Measurements from ENCODE around the gene OXSR1.
"Not testable (repeated sequence)": the region's sequence is repeated elsewhere in the genome, so short reads cannot be mapped to it uniquely, and the experiment has no call there.

The OXSR1 gene

GRCh38 chr3:38130631-38131065 lies 34.7 kb upstream of the OXSR1 start:
- TF ChIP-seq, protein P1, sequence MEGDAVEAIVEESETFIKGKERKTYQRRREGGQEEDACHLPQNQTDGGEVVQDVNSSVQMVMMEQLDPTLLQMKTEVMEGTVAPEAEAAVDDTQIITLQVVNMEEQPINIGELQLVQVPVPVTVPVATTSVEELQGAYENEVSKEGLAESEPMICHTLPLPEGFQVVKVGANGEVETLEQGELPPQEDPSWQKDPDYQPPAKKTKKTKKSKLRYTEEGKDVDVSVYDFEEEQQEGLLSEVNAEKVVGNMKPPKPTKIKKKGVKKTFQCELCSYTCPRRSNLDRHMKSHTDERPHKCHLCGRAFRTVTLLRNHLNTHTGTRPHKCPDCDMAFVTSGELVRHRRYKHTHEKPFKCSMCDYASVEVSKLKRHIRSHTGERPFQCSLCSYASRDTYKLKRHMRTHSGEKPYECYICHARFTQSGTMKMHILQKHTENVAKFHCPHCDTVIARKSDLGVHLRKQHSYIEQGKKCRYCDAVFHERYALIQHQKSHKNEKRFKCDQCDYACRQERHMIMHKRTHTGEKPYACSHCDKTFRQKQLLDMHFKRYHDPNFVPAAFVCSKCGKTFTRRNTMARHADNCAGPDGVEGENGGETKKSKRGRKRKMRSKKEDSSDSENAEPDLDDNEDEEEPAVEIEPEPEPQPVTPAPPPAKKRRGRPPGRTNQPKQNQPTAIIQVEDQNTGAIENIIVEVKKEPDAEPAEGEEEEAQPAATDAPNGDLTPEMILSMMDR (IDR thresholded peaks at IDR 0.05; ENCODE audit: low read depth, low read length): no peak
- DNase-seq (ENCODE audit: extremely low read depth, low read depth): no peak

DNA sequence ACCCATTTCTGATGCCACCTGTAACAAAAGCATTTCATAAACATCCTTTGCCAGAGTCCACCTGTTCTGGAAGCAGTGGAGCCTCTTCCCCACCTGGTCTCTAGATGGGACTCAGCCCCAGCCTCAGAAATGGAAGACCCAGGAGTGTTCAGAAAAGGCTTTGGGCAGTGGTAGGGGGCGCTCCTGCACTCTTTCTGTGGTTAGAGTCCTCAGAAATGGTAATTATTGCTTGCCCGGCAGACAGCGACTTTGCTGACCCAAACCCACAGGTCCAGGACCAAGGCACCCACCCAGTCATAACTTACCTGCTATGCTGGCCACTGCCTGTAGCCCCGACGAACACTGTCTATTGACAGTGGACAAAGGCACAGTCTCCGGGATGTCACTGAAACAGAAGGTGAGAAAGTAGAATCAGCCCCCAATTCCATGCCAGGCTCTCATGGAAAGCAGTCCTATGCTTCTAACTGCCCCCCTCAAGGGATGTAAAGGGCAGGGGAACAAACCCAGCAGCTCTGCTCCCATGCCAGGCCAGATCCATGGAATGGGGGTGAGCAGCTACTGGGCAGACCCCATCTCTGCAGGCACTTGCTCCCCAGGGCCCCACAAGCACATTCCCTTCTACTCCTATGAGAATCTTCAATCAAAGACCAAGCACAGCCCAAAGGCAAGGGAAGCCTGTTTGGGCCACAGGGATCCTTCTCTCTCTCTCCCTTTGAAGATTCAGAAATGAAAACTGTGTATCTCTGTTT lies 33.5 kb upstream of the OXSR1 start:
- TF ChIP-seq, protein P1 (IDR thresholded peaks at IDR 0.05; ENCODE audit: low read depth, low read length): peak; percentile 48
- DNase-seq (ENCODE audit: extremely low read depth, low read depth): no peak

DNA sequence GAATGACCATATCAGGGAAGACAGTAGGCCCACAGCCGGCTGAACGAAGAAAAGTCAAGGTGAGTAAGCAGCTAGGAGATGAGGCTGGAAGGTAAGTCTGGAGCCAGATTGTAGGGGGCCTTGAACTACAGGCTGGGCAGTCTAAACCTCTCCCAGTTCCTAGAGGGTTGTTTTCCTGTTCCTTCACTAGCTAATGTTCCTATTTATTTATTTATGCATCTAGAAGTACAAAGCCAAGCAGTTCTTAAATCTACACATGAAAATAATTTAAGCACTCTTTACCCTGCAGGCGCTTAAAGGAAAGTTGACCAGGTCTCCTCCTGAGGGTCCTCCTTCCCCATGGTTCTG lies 32.2 kb upstream of the OXSR1 start:
- TF ChIP-seq, protein P1 (IDR thresholded peaks at IDR 0.05; ENCODE audit: low read depth, low read length): no peak

GRCh38 chr3:38133557-38134405 lies 31.6 kb upstream of the OXSR1 start:
- no peak for DNase-seq (ENCODE audit: extremely low read depth, low read depth)
- TF ChIP-seq, protein P1 (IDR thresholded peaks at IDR 0.05; ENCODE audit: low read depth, low read length): no peak

More for the DNA sequence above, 32.2 kb upstream of the OXSR1 start:
- no peak for DNase-seq (ENCODE audit: extremely low read depth, low read depth)

GRCh38 chr3:38134517-38135143 lies 30.7 kb upstream of the OXSR1 start:
- not testable (repeated sequence) for DNase-seq (ENCODE audit: extremely low read depth, low read depth)

DNA sequence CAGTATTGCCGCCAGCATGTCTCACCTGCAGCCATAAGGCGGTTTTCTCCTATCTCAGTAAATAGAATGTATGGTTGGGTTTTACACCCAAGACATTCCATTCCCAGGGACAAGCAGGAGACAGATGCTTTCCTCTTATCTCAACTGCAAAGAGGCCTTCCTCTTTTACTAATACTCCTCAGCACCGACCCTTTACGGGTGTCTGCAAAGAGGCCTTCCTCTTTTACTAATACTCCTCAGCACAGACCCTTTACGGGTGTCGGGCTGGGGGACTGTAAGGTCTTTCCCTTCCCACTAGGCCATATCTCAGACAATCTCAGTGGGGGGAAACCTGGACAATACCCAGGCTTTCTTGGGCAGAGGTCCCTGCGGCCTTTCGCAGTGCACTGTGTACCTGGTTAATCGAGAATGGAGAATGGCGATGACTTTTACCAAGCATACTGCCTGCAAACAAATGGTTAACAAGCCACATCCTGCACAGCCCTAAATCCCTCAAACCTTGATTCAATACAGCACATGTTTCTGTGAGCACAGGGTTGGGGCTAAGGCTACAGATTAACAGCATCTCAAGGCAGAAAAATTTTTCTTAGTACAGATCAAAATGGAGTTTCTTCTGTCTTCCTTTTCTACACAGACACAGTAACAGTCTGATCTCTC lies 29.6 kb upstream of the OXSR1 start:
- not testable (repeated sequence) for DNase-seq (ENCODE audit: extremely low read depth, low read depth)

DNA sequence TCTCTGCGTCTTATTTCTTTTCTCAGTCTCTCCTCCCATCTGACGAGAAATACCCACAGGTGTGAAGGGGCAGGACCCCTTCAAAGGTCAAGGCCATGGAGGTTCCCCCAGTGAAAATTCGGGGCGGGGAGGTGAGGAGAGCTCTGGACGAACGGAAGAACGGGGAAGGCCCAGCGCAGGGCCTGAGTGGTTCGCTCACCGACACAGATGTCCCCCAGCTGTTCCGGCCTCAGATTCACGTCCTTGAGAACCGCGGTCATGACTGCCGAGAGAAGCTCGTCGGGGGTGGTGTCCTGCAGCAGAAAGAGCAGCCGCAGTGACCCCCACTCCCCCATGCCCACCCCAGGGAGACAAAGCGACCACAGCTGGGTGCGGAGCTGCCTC lies 29.0 kb upstream of the OXSR1 start:
- TF ChIP-seq, protein P1 (IDR thresholded peaks at IDR 0.05; ENCODE audit: low read depth, low read length): no peak
- DNase-seq (ENCODE audit: extremely low read depth, low read depth): no peak

Data from AG09319 (cell line).